OCI-LY7 (cell line): ENCODE data around the gene ACVR1B.

Source experiments
- EZH2phosphoT487 ChIP-seq: fragments of 200-600 bp; sonication (generic); IDR thresholded peaks from 2 replicates; pipeline ENCODE4 v1.6.1; 2018; ENCODE audit warnings: low read depth, borderline replicate concordance, mild to moderate bottlenecking, mixed run types, antibody characterized with exemption, low read length, moderate library complexity, mixed read lengths
- TF ChIP-seq, protein P1 (sequence below): fragments of 200-600 bp; sonication (generic); conservative IDR thresholded peaks from 2 replicates; pipeline ENCODE4 v1.5.1; 2014; ENCODE audit warnings: mild to moderate bottlenecking, antibody characterized with exemption, low read length, moderate library complexity, mixed read lengths

DNA sequence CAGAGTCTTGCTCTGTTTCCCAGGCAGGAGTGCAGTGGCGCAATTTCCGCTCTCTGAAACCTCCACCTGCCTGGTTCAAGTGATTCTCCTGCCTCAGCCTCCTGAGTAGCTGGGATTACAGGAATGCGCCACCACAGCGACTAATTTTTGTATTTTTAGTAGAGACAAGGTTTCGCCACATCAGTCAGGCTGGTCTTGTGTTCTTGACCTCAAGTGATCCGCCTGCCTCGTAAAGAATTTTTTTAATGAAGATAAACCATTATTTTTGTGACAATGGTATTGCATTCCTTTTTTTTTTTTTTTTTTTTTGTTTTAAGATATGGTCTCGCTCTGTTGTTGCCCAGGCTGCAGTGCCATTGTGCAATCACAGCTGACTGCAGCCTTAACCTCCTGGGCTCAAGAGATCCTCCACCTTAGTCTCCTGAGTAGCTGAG lies 25.8 kb downstream of the ACVR1B start:
- TF ChIP-seq EZH2phosphoT487, result no peak
- TF ChIP-seq, protein P1, sequence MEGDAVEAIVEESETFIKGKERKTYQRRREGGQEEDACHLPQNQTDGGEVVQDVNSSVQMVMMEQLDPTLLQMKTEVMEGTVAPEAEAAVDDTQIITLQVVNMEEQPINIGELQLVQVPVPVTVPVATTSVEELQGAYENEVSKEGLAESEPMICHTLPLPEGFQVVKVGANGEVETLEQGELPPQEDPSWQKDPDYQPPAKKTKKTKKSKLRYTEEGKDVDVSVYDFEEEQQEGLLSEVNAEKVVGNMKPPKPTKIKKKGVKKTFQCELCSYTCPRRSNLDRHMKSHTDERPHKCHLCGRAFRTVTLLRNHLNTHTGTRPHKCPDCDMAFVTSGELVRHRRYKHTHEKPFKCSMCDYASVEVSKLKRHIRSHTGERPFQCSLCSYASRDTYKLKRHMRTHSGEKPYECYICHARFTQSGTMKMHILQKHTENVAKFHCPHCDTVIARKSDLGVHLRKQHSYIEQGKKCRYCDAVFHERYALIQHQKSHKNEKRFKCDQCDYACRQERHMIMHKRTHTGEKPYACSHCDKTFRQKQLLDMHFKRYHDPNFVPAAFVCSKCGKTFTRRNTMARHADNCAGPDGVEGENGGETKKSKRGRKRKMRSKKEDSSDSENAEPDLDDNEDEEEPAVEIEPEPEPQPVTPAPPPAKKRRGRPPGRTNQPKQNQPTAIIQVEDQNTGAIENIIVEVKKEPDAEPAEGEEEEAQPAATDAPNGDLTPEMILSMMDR, result no peak
